ENCODE data around the gene ROPN1B. TPM values are rescaled to one million over a fixed set of nuclear protein-coding genes. Genes with fewer than 3 reads are reported as not detected.

Gene ROPN1B
- total RNA-seq, 1 experiment from 2014 or later, result not detected

DNA sequence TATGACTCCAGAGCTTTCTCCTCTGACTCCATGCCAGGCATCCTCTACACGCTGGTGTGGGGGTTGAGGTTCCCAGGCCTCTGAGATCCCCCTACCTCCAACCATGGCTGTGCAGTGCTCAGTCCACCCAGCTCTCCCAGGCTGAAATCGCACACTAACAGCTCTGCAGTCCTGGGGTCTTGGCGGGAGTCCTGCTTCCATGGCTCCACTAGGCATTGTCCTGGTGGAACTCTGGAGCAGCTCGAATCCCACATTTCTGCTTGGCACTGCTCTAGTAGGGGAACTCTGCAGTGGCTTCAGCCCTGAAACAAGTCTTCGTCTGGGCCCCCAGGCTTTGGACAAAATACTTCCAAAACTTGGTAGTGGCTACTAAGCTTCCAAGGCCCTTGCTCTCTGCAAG lies 50.7 kb downstream of the ROPN1B start:
- peaks cover under 1% of the 10 kb centered on the region for H3K4me1 Mint-ChIP-seq (ENCODE audit: insufficient read depth, unreplicated experiment)
- H3K36me3 Mint-ChIP-seq (ENCODE audit: insufficient read depth, unreplicated experiment), result peaks cover 20% of the 10 kb centered on the region
- H3K27ac Mint-ChIP-seq (ENCODE audit: low read depth, unreplicated experiment), result no peak overlapping the region
- no TSS peak for BruUV-seq (replicated peaks)
- DNase-seq (ENCODE audit: unreplicated experiment), result no peak
- H3K4me3 Mint-ChIP-seq (ENCODE audit: unreplicated experiment), result no peak overlapping the region
- POLR2A ChIA-PET, result interaction anchor here (0.6 kb wide), 1 partner anchor 640 kb away, joined by 3 read pairs; no protein-coding TSS in a partner anchor
- intact Hi-C loops (cut with micrococcal nuclease), result no loop called here
- TF ChIP-seq, protein P1, sequence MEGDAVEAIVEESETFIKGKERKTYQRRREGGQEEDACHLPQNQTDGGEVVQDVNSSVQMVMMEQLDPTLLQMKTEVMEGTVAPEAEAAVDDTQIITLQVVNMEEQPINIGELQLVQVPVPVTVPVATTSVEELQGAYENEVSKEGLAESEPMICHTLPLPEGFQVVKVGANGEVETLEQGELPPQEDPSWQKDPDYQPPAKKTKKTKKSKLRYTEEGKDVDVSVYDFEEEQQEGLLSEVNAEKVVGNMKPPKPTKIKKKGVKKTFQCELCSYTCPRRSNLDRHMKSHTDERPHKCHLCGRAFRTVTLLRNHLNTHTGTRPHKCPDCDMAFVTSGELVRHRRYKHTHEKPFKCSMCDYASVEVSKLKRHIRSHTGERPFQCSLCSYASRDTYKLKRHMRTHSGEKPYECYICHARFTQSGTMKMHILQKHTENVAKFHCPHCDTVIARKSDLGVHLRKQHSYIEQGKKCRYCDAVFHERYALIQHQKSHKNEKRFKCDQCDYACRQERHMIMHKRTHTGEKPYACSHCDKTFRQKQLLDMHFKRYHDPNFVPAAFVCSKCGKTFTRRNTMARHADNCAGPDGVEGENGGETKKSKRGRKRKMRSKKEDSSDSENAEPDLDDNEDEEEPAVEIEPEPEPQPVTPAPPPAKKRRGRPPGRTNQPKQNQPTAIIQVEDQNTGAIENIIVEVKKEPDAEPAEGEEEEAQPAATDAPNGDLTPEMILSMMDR (IDR thresholded peaks at IDR 0.05; ENCODE audit: unreplicated experiment), result no peak
- H3K9me3 Mint-ChIP-seq (ENCODE audit: unreplicated experiment), result no peaks in the 10 kb centered on the region
- CTCF ChIA-PET, result no interaction called here
- H3K27me3 Mint-ChIP-seq (ENCODE audit: insufficient read depth, unreplicated experiment), result no peaks in the 10 kb centered on the region

DNA sequence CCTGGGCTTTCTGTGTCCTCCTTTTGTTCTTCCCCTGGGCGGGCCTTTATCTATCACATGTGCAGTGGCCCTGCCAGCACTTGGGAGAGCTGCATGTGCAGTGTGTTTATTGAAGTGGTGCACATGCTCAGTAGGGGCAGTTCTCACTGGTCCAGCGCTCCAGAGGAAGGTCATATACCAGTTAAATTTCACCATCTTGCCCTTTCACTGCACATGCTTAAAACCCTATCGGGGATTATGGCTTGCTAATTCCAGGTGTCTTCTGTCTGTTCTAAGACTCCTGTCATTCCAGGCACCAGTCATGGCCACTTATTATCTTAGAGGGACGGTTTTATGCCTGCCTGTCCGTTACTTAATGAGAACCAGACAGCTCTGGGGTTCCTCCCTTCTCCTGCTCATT lies 52.2 kb downstream of the ROPN1B start:
- no peak for DNase-seq (ENCODE audit: unreplicated experiment)
- Mint-ChIP-seq H3K27ac (ENCODE audit: low read depth, unreplicated experiment) (no peak overlapping the region), H3K4me1 (ENCODE audit: insufficient read depth, unreplicated experiment) (no peaks in the 10 kb centered on the region), H3K36me3 (ENCODE audit: insufficient read depth, unreplicated experiment) (peaks cover 13% of the 10 kb centered on the region), H3K27me3 (ENCODE audit: insufficient read depth, unreplicated experiment) (no peaks in the 10 kb centered on the region), H3K4me3 (ENCODE audit: unreplicated experiment) (no peak overlapping the region), H3K9me3 (ENCODE audit: unreplicated experiment) (no peaks in the 10 kb centered on the region)
- TF ChIP-seq, protein P1 (IDR thresholded peaks at IDR 0.05; ENCODE audit: unreplicated experiment), result no peak
- intact Hi-C loops (cut with micrococcal nuclease), result no loop called here
- ChIA-PET POLR2A (no interaction called here), CTCF (interaction anchor here (0.9 kb wide), 1 partner anchor 9 kb away, joined by 3 read pairs; no protein-coding TSS in a partner anchor)
- BruUV-seq (replicated peaks), result no TSS peak

DNA sequence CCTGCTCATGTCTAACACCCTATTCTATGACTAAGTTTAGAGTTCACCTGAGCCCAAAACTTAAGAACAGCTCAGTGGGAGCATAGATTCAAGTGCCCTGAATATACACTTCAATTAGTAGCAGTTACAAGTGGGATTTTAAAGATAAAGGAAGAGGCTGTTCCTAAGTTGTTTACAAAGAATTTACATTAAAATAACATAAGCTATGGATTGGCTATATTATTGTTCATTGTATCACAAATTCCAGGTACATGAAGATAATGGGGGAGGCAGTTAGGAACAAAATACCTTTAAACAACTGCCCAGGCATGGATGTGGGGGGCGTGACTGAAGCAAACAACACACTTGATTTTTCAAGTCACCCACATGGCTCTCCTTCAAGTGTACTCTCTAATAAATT lies 52.7 kb downstream of the ROPN1B start:
- TF ChIP-seq, protein P1 (IDR thresholded peaks at IDR 0.05; ENCODE audit: unreplicated experiment), result no peak
- CTCF ChIA-PET, result interaction anchor here (0.9 kb wide), 1 partner anchor 10 kb away, joined by 3 read pairs; no protein-coding TSS in a partner anchor
- no peak overlapping the region for H3K4me3 Mint-ChIP-seq (ENCODE audit: unreplicated experiment)
- no TSS peak for BruUV-seq (replicated peaks)
- POLR2A ChIA-PET, result no interaction called here
- DNase-seq (ENCODE audit: unreplicated experiment), result no peak
- H3K27ac Mint-ChIP-seq (ENCODE audit: low read depth, unreplicated experiment), result no peak overlapping the region
- H3K9me3 Mint-ChIP-seq (ENCODE audit: unreplicated experiment), result no peaks in the 10 kb centered on the region
- no peaks in the 10 kb centered on the region for H3K27me3 Mint-ChIP-seq (ENCODE audit: insufficient read depth, unreplicated experiment)
- intact Hi-C loops (cut with micrococcal nuclease), result no loop called here
- no peaks in the 10 kb centered on the region for H3K4me1 Mint-ChIP-seq (ENCODE audit: insufficient read depth, unreplicated experiment)
- H3K36me3 Mint-ChIP-seq (ENCODE audit: insufficient read depth, unreplicated experiment), result peaks cover 9% of the 10 kb centered on the region

DNA sequence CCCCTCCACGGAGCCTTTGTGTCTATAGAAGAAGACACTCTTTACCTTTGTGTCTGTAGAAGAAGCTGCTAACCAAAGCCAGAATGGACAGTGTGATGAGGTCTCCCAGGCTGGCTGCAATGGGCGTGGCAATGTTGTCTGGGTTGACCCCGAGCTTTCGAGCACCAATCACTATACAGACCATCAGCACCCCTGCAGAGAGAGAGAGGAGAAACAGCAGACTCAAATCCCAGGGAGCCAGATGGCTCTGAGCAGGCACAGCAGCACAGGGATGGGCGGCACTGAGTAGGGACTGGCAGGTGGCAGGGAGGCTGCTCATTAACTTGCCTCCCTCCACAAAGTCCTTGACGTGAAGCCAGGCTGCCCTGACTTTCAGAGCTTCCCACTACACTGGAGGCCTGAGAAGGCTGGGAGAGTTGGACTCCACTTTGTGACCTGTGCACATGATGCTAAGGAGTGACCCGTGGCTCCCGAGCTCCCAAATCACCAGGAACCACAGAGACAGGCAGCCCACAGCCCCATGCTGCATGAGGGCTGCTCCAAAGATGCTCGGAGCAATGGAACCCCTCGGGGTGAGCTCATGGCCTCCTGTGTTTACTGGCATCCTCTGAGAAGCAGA lies 53.9 kb downstream of the ROPN1B start:
- Mint-ChIP-seq H3K4me1 (ENCODE audit: insufficient read depth, unreplicated experiment) (no peaks in the 10 kb centered on the region), H3K27me3 (ENCODE audit: insufficient read depth, unreplicated experiment) (no peaks in the 10 kb centered on the region), H3K36me3 (ENCODE audit: insufficient read depth, unreplicated experiment) (peaks cover 13% of the 10 kb centered on the region), H3K4me3 (ENCODE audit: unreplicated experiment) (no peak overlapping the region), H3K9me3 (ENCODE audit: unreplicated experiment) (peaks cover 9% of the 10 kb centered on the region), H3K27ac (ENCODE audit: low read depth, unreplicated experiment) (no peak overlapping the region)
- intact Hi-C loops (cut with micrococcal nuclease), result no loop called here
- BruUV-seq (replicated peaks), result no TSS peak
- DNase-seq (ENCODE audit: unreplicated experiment), result no peak
- POLR2A ChIA-PET, result no interaction called here
- CTCF ChIA-PET, result interaction anchor here (0.6 to 0.7 kb wide), 2 partner anchors 10 to 94 kb away, joined by 3 to 5 read pairs; no protein-coding TSS in a partner anchor
- TF ChIP-seq, protein P1 (IDR thresholded peaks at IDR 0.05; ENCODE audit: unreplicated experiment), result no peak

All from MCF 10A (cell line).